Activated CD8-positive, alpha-beta T cell treated with anti-CD3 and anti-CD28 coated beads for 36 hours (primary cell): ENCODE results near the gene STK39. TPM values are rescaled to one million over a fixed set of nuclear protein-coding genes. Genes with fewer than 3 reads are reported as not detected.

Source experiments
- ATAC-seq: fragments of 200-7000 bp; cut with Tn5 transposase; one replicate; pipeline ENCODE4 v1.10.0; 2021; ENCODE audit warnings: mild to moderate bottlenecking, moderate library complexity
- CTCF ChIA-PET: fragments of 350-600 bp; sonication (Branson Sonifier 250); formaldehyde crosslinking; loops from one replicate; lab custom pipeline; 2021; ENCODE audit warnings: antibody characterized with exemption; lab: Charles Lee
- POLR2A ChIA-PET: fragments of 350-600 bp; sonication (Branson Sonifier 250); formaldehyde crosslinking; loops from one replicate; lab custom pipeline; 2021; ENCODE audit warnings: antibody characterized with exemption; lab: Charles Lee
- DNase-seq: peaks from one replicate; pipeline ENCODE4 v3.0.0-alpha.2; 2020
- H3K27ac Mint-ChIP-seq: one replicate; pipeline ENCODE4 v1.8.0; 2021; ENCODE audit warnings: mild to moderate bottlenecking, mixed read lengths
- H3K27me3 Mint-ChIP-seq: one replicate; pipeline ENCODE4 v1.8.0; 2021; ENCODE audit warnings: mixed read lengths
- H3K36me3 Mint-ChIP-seq: one replicate; pipeline ENCODE4 v1.8.0; 2021; ENCODE audit warnings: low read depth, mixed read lengths
- H3K4me1 Mint-ChIP-seq: one replicate; pipeline ENCODE4 v1.8.0; 2021; ENCODE audit warnings: low read depth, mixed read lengths
- H3K4me3 Mint-ChIP-seq: one replicate; pipeline ENCODE4 v1.8.0; 2021; ENCODE audit warnings: mild to moderate bottlenecking, moderate library complexity, mixed read lengths
- H3K9me3 Mint-ChIP-seq: one replicate; pipeline ENCODE4 v1.8.0; 2021; ENCODE audit warnings: mixed read lengths
- intact Hi-C: fragments of 100-400 bp; cut with micrococcal nuclease; formaldehyde crosslinking; loops from one replicate; pipeline ENCODE4 v1.10.0; 2022
- total RNA-seq, 2 experiments: library from RNA; stranded (reverse); gene quantifications; one replicate each; pipeline ENCODE4 v1.2.3, GENCODE V29; 2021
- TF ChIP-seq, protein P1 (sequence below): fragments of 200-600 bp; IDR thresholded peaks from one replicate; pipeline ENCODE4 v1.8.0; 2022; ENCODE audit warnings: antibody characterized with exemption, mild to moderate bottlenecking

STK39 gene
- total RNA-seq, 2 experiments from 2014 or later: 32.8 to 33.9 TPM

DNA sequence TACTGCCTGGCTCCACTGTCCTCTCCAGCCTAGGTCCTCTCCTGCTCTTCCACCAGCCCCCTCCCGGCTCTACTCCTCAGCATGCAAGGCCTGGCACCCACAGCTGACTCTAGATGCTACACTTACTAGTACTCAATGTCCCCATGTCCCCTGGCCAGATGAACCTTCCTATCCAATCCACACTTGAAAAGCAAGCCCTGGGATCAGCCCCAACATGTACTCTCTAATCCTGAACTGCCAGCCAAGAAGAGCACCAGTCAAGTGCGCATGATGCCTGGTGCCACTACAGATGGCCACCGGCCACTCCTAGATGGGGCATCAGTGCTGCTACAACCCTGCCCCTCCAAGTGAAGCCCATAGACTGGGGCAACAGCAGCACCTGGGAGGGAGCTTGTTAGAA is 168.2 kb downstream of the STK39 start:
- no peak for ATAC-seq
- Mint-ChIP-seq H3K36me3 (peaks cover 17% of the 10 kb centered on the region), H3K4me3 (no peak overlapping the region), H3K27me3 (no peaks in the 10 kb centered on the region), H3K27ac (no peak overlapping the region), H3K4me1 (peaks cover 7% of the 10 kb centered on the region), H3K9me3 (no peaks in the 10 kb centered on the region)
- intact Hi-C loops: no loop called here
- ChIA-PET POLR2A (no interaction called here), CTCF (interaction anchor here (0.6 kb wide), 1 partner anchor 1489 kb away, joined by 3 read pairs; no protein-coding TSS in a partner anchor)
- TF ChIP-seq, protein P1, sequence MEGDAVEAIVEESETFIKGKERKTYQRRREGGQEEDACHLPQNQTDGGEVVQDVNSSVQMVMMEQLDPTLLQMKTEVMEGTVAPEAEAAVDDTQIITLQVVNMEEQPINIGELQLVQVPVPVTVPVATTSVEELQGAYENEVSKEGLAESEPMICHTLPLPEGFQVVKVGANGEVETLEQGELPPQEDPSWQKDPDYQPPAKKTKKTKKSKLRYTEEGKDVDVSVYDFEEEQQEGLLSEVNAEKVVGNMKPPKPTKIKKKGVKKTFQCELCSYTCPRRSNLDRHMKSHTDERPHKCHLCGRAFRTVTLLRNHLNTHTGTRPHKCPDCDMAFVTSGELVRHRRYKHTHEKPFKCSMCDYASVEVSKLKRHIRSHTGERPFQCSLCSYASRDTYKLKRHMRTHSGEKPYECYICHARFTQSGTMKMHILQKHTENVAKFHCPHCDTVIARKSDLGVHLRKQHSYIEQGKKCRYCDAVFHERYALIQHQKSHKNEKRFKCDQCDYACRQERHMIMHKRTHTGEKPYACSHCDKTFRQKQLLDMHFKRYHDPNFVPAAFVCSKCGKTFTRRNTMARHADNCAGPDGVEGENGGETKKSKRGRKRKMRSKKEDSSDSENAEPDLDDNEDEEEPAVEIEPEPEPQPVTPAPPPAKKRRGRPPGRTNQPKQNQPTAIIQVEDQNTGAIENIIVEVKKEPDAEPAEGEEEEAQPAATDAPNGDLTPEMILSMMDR: no peak
- no peak for DNase-seq

DNA sequence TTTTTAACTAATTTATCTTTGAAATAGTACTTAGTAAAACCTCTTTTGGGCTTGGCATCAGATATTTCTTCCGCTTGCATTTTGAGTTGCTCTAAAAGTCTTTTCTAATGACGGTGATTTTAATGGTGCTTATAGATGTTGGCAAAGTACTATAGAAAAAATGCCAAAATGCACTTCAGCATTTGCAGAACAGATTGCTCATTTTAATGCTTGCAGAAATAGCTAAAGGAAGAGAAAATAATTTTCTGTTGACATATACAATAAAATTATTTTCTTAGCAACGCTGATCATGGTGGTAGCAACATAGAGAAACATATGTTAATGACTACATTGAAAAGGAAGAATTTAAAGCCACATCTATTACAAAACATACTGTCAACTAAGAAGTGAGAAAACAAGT is 170.7 kb downstream of the STK39 start:
- peaks cover 4% of the 10 kb centered on the region for H3K4me1 Mint-ChIP-seq
- CTCF ChIA-PET: interaction anchor here (2.1 kb wide), 1 partner anchor 43 kb away, joined by 9 read pairs; no protein-coding TSS in a partner anchor
- intact Hi-C loops: no loop called here
- no peaks in the 10 kb centered on the region for H3K9me3 Mint-ChIP-seq
- ATAC-seq (no peak), DNase-seq (no peak)
- peaks cover 22% of the 10 kb centered on the region for H3K36me3 Mint-ChIP-seq
- no peaks in the 10 kb centered on the region for H3K27me3 Mint-ChIP-seq
- no peak overlapping the region for H3K4me3 Mint-ChIP-seq
- TF ChIP-seq, protein P1: no peak
- POLR2A ChIA-PET: no interaction called here
- H3K27ac Mint-ChIP-seq: no peak overlapping the region

DNA sequence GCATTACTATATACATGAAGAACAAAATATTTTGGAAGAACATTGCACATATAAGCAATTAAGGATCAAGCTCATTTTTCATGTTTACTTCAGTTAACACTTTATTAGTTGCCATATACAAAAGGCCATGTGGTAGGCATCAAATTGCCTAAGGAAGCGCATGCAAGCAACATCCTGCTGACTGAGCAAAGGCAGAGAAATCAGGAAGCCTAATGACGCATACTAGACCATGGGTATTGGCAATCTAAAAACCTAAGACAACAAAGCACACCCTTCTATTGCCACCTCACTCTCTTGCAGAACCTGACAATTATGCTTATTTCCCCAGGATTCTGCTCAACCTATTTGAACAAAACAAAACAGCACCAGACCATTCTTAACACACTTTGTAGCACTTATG is 171.9 kb downstream of the STK39 start:
- Mint-ChIP-seq H3K36me3 (peaks cover 19% of the 10 kb centered on the region), H3K4me1 (peaks cover 3% of the 10 kb centered on the region), H3K27me3 (no peaks in the 10 kb centered on the region), H3K27ac (no peak overlapping the region), H3K4me3 (no peak overlapping the region), H3K9me3 (no peaks in the 10 kb centered on the region)
- ChIA-PET CTCF (interaction anchor here (2.1 kb wide), 1 partner anchor 44 kb away, joined by 9 read pairs; no protein-coding TSS in a partner anchor), POLR2A (no interaction called here)
- no peak for ATAC-seq
- TF ChIP-seq, protein P1: no peak
- intact Hi-C loops: no loop called here
- DNase-seq: no peak

DNA sequence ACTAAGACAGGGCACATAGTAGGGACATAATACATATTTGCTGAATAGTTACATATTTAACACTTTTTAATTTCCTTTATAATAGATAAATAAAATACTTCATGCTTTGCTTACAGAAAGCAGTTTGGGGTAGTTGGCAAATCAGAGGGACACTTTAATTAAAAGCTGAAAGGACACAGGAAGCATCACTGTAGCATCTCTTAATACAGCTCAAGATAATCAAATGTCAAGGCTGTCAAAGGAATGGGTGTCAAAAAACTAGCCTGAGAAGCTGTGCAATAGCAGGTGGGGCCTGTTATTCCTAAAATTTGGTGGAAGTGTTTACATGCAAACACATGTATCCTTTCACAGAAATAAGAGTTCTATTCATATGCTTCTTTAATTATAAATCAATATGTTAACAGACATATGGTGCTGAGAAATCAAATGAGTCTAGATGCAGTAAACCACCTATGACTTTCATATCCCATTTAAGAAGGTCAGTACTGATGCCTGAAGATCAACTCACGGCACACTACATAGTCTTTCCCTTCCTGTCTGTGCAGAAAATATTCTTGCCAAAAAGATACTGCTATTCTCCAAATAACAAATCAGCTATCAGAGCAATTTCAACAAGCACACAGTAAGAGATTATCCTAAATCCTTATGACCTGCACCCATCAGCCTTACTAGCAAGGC is 174.6 kb downstream of the STK39 start:
- Mint-ChIP-seq H3K4me1 (no peaks in the 10 kb centered on the region), H3K9me3 (no peaks in the 10 kb centered on the region), H3K27me3 (no peaks in the 10 kb centered on the region), H3K27ac (no peak overlapping the region), H3K36me3 (peaks cover 16% of the 10 kb centered on the region), H3K4me3 (no peak overlapping the region)
- POLR2A ChIA-PET: no interaction called here
- TF ChIP-seq, protein P1: no peak
- CTCF ChIA-PET: interaction anchor here (0.6 to 1.4 kb wide), 2 partner anchors 46 to 71 kb away, joined by 3 to 5 read pairs; no protein-coding TSS in a partner anchor
- no peak for DNase-seq
- ATAC-seq: no peak
- intact Hi-C loops: no loop called here
